GM19193 (cell line): ENCODE results near the gene ZNF497.
A peak's percentile ranks its signal among the peaks of the same experiment; 100 is the strongest.

ENCODE experiments used
- POLR2A ChIP-seq: IDR thresholded peaks from 4 replicates; pipeline ENCODE4 v1.6.1; 2011; ENCODE audit not compliant: insufficient read depth, insufficient read length; ENCODE audit errors: extremely low read depth

The ZNF497 gene

GRCh38 chr19:58317476-58318072, 45.0 kb downstream of the ZNF497 start:
- TF ChIP-seq POLR2A: no peak

- TF ChIP-seq POLR2A: no peak
Measured at GRCh38 chr19:58315580-58315979, 47.0 kb downstream of the ZNF497 start.

DNA sequence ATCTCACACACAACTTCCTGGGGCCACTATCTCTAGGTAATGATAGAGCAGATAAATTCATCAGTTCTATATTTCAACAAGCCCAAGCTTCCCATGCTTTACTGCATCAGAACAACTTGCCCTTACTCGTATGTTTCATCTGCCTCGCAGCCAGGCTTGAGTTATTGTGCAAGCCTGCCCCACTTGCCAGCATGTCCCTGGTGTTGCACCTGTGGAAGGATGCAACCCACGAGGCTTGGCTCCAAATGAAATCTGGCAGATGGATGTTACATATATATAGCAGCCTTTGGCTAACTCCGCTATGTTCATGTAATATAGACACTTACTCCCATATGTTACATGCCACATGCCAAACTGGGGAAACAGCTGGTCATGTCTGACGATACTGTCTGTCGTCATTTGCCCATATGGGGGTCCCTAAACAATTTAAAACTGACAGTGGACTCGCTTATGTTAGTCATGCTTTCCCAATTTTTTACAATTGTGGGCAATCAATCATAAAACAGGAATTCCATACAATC, 51.1 kb downstream of the ZNF497 start:
- TF ChIP-seq POLR2A: no peak

- no peak for TF ChIP-seq POLR2A
Measured at GRCh38 chr19:58307736-58308135, 54.8 kb downstream of the ZNF497 start.

DNA sequence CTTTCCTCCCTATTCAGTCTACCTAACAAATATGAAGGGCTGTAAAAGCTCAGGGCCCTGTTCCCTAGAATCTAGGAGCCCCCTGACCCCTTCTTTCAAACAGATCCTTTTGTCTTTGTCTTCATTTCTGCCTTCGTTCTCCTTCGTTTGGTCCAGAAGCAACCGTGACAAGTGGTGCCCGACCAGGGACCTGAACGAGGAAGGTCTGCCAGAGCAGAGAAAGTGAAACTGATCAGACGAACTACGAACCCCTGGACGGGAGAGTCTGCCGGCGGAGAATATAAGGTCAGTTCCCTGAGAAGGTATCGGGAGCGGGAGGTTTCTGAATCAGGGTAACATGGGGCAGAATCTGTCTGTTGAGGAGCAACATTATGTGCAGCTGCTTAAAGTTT, 56.6 kb downstream of the ZNF497 start:
- no peak for TF ChIP-seq POLR2A

DNA sequence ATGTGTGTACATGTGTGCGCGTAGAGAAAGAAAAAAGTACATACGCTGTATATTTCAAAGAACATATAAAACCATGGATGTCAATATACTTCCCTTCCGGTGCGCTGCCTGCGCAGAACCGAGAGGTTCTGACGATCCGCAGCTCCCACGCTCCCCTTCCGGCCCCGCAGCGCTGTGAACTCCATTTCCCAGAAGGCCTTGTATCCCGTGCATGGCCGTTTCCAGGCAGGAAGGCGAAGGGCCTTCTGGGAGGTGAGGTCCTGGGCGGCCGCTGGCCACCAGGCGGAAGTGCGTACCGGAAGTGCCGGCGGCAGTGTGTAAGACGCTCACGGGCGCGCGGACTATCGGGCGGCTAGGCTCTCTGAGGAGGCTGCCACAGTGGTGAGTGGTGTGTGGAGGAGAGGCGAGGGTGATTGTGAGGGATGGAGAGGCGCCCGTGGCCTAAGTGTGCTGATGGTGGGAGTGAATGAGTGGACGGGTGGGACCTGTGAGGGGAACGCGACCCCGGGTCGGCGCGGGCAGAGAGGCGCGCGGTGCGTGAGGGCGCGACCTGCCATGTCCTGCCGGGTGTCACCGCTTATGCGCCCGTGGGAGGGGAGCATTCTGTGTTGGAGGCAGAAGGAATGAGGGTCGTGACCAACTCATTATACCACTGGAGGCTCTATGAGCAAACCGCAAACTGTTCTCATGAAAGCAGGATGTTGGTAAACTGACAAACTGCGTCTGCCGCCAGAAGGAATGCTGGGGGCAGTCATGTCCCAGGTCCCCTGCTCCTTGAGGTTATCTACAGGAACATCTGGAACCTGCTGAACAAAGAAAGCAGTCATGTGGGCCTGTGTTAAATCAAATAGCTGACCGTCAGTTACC, 57.3 kb downstream of the ZNF497 start, which contains the start of gene ERVK3-1:
Gene ERVK3-1 (plus strand): TSS at position 313 of the 867 bp plus-strand sequence. CDS start 6,792 bp downstream, outside the sequence.
- TF ChIP-seq POLR2A: peak; percentile 97

GRCh38 chr19:58304748-58305064, 57.8 kb downstream of the ZNF497 start:
- no peak for TF ChIP-seq POLR2A
